ENCODE measurements around the gene POLRMT.

The POLRMT gene

GRCh38 chr19:576768-577438, 56.4 kb downstream of the POLRMT start:
- TF ChIP-seq CTCF (IDR thresholded peaks at IDR 0.05; ENCODE audit: low read depth, low read length): no peak

GRCh38 chr19:575527-576506, 57.5 kb downstream of the POLRMT start:
- no peak for TF ChIP-seq CTCF (IDR thresholded peaks at IDR 0.05; ENCODE audit: low read depth, low read length)
- H3K4me3 ChIP-seq (ENCODE audit: low read depth, low read length): no peak overlapping the region; the same call in 1 of the 2 replicates

More at GRCh38 chr19:576768-577438, 56.4 kb downstream of the POLRMT start:
- no peak overlapping the region for H3K4me3 ChIP-seq (ENCODE audit: low read depth, low read length)

- H3K4me3 ChIP-seq (ENCODE audit: low read depth, low read length): peak overlapping the region; percentile 37
Measured at GRCh38 chr19:574658-575526, 58.4 kb downstream of the POLRMT start.

GRCh38 chr19:573519-573825, 59.9 kb downstream of the POLRMT start:
- no peak for TF ChIP-seq CTCF (IDR thresholded peaks at IDR 0.05; ENCODE audit: low read depth, low read length)

More at GRCh38 chr19:574658-575526, 58.4 kb downstream of the POLRMT start:
- TF ChIP-seq CTCF (IDR thresholded peaks at IDR 0.05; ENCODE audit: low read depth, low read length): no peak

GRCh38 chr19:572743-573518, 60.4 kb downstream of the POLRMT start:
- peak overlapping the region; percentile 96 for H3K4me3 ChIP-seq (ENCODE audit: low read depth, low read length)

More at GRCh38 chr19:573519-573825, 59.9 kb downstream of the POLRMT start:
- peak overlapping the region; percentile 96 for H3K4me3 ChIP-seq (ENCODE audit: low read depth, low read length)

More at GRCh38 chr19:572743-573518, 60.4 kb downstream of the POLRMT start:
- TF ChIP-seq CTCF (IDR thresholded peaks at IDR 0.05; ENCODE audit: low read depth, low read length): no peak

Data from WI38 (cell line).